ENCODE data around the gene POLR2E.

The POLR2E gene

GRCh38 chr19:1136621-1137317, 41.6 kb upstream of the POLR2E start:
- Histone ChIP-seq H3K4me2 (peak overlapping the region; percentile 78 to 94 (median 85)), H3K36me3 (peaks cover 7 to 62% (median 33%) of the 10 kb centered on the region in 11 experiments; a peak in 19 of 22 replicates), H3K27me3 (no peaks in the 10 kb centered on the region), H3K9ac (peak overlapping the region; percentile 23 to 68 (median 48); a peak in 15 of 22 replicates), H3K4me3 (peak overlapping the region in 4 of 10 experiments; percentile 15 to 37 (median 24); a peak in 5 of 20 replicates), H4K20me1 (peaks cover 37 to 82% (median 63%) of the 10 kb centered on the region in 11 experiments; a peak in 21 of 22 replicates), H3K4me1 (peaks cover 43 to 66% (median 48%) of the 10 kb centered on the region in 10 experiments), H3K9me3 (replicated peaks in 1 of 11) (peaks cover 0 to 16% (median 0%) of the 10 kb centered on the region in 11 experiments; a peak in 4 of 22 replicates), H3K27ac (peak overlapping the region in 9 of 11 experiments; percentile 14 to 64 (median 34); a peak in 11 of 22 replicates)
- TF ChIP-seq Cebpa-rat (IDR thresholded peaks at IDR 0.05) = no peak

- Histone ChIP-seq H3K4me2 (peak overlapping the region; percentile 78 to 94 (median 85)), H3K9me3 (replicated peaks in 1 of 11) (peaks cover 0 to 14% (median 0%) of the 10 kb centered on the region in 11 experiments; a peak in 4 of 22 replicates), H3K9ac (peak overlapping the region; percentile 23 to 68 (median 48); a peak in 17 of 22 replicates), H3K4me1 (peaks cover 49 to 63% (median 53%) of the 10 kb centered on the region in 10 experiments), H3K36me3 (peaks cover 5 to 57% (median 28%) of the 10 kb centered on the region in 11 experiments; a peak in 18 of 22 replicates), H4K20me1 (peaks cover 34 to 82% (median 65%) of the 10 kb centered on the region in 11 experiments; a peak in 21 of 22 replicates), H3K4me3 (peak overlapping the region in 4 of 10 experiments; percentile 15 to 37 (median 24); a peak in 5 of 20 replicates), H3K27me3 (no peaks in the 10 kb centered on the region), H3K27ac (peak overlapping the region in 9 of 11 experiments; percentile 26 to 64 (median 34); a peak in 13 of 22 replicates)
- no peak for TF ChIP-seq Cebpa-rat (IDR thresholded peaks at IDR 0.05)
Observed at GRCh38 chr19:1136201-1136600, 41.0 kb upstream of the POLR2E start.

DNA sequence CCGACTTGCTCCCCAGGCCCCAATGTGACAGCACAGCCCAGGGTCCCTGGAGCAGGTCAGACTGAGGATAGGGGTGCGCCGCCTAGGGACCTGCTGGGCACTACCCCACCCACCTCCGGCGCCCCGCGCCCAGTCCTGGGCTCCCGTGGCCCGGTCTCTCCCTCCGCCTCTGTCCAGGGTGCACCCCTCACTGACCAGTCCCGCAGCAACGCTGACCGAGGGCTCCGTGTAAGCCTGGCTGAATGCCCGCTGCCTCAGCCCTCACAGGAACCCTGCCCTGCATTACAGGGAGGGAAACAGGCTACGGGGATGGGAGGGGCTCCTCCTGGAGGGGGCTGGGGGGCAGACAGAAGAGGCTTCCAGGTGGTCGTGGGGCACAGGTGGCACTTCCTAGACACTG, 40.3 kb upstream of the POLR2E start:
- peaks cover 0 to 8% (median 0%) of the 10 kb centered on the region in 11 experiments; a peak in 4 of 22 replicates for H3K9me3 ChIP-seq (replicated peaks in 1 of 11)
- peaks cover 5 to 50% (median 23%) of the 10 kb centered on the region in 11 experiments; a peak in 18 of 22 replicates for H3K36me3 ChIP-seq
- peaks cover 34 to 84% (median 69%) of the 10 kb centered on the region in 11 experiments; a peak in 21 of 22 replicates for H4K20me1 ChIP-seq
- peak overlapping the region in 10 of 11 experiments; percentile 78 to 94 (median 85); a peak in 19 of 22 replicates for H3K4me2 ChIP-seq
- peaks cover 51 to 61% (median 57%) of the 10 kb centered on the region in 10 experiments for H3K4me1 ChIP-seq
- TF ChIP-seq Cebpa-rat (IDR thresholded peaks at IDR 0.05) = no peak
- no peak overlapping the region; a peak in 2 of 20 replicates for H3K4me3 ChIP-seq
- H3K27ac ChIP-seq = peak overlapping the region in 2 of 11 experiments; percentile 37 to 58; a peak in 3 of 22 replicates
- H3K9ac ChIP-seq = peak overlapping the region in 8 of 11 experiments; percentile 17 to 68 (median 50); a peak in 9 of 22 replicates
- no peaks in the 10 kb centered on the region for H3K27me3 ChIP-seq

DNA sequence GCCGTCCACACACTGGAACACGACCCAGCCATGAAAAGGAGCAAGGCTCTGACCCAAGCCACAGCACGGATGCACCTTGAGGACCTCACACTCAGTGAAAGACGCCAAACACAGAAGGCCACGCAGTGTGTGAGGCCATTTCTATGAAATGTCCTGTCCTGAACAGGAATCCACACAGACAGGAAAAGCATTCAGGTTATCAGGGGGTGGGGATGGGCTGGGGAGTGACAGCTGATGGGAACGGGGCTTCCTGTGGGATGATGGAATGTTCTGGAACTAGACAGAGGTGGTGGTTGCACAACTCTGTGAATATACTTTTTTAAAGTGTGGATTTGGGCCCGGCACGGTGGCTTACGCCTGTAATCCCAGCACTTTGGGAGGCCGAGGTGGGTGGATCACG, 39.3 kb upstream of the POLR2E start:
- H3K9ac ChIP-seq = no peak overlapping the region
- H3K36me3 ChIP-seq = peaks cover 5 to 52% (median 15%) of the 10 kb centered on the region in 11 experiments; a peak in 19 of 22 replicates
- peak overlapping the region in 3 of 11 experiments; percentile 88 to 90 (median 89); a peak in 3 of 22 replicates for H3K27ac ChIP-seq
- H3K9me3 ChIP-seq (replicated peaks in 1 of 11) = peaks cover 0 to 8% (median 0%) of the 10 kb centered on the region in 11 experiments; a peak in 3 of 22 replicates
- no peaks in the 10 kb centered on the region for H3K27me3 ChIP-seq
- peak overlapping the region in 10 of 11 experiments; percentile 91 to 100 (median 99); a peak in 16 of 22 replicates for H3K4me2 ChIP-seq
- no peak for TF ChIP-seq Cebpa-rat (IDR thresholded peaks at IDR 0.05)
- H3K4me1 ChIP-seq = peaks cover 61 to 71% (median 67%) of the 10 kb centered on the region in 10 experiments
- H4K20me1 ChIP-seq = peaks cover 42 to 88% (median 78%) of the 10 kb centered on the region in 11 experiments
- H3K4me3 ChIP-seq = no peak overlapping the region

- Histone ChIP-seq H3K36me3 (peaks cover 3 to 52% (median 15%) of the 10 kb centered on the region in 11 experiments; a peak in 18 of 22 replicates), H4K20me1 (peaks cover 42 to 88% (median 78%) of the 10 kb centered on the region in 11 experiments), H3K9ac (peak overlapping the region; percentile 73 to 96 (median 84); a peak in 19 of 22 replicates), H3K4me1 (peaks cover 67 to 76% (median 72%) of the 10 kb centered on the region in 10 experiments), H3K27me3 (no peaks in the 10 kb centered on the region), H3K4me2 (peak overlapping the region; percentile 91 to 100 (median 99)), H3K4me3 (peak overlapping the region in 5 of 10 experiments; percentile 66 to 93 (median 78); a peak in 7 of 20 replicates), H3K9me3 (replicated peaks in 1 of 11) (peaks cover 0 to 8% (median 0%) of the 10 kb centered on the region in 11 experiments; a peak in 3 of 22 replicates), H3K27ac (peak overlapping the region; percentile 75 to 90 (median 83); a peak in 21 of 22 replicates)
- no peak for TF ChIP-seq Cebpa-rat (IDR thresholded peaks at IDR 0.05)
Observed at GRCh38 chr19:1133471-1133929, 38.3 kb upstream of the POLR2E start.

DNA sequence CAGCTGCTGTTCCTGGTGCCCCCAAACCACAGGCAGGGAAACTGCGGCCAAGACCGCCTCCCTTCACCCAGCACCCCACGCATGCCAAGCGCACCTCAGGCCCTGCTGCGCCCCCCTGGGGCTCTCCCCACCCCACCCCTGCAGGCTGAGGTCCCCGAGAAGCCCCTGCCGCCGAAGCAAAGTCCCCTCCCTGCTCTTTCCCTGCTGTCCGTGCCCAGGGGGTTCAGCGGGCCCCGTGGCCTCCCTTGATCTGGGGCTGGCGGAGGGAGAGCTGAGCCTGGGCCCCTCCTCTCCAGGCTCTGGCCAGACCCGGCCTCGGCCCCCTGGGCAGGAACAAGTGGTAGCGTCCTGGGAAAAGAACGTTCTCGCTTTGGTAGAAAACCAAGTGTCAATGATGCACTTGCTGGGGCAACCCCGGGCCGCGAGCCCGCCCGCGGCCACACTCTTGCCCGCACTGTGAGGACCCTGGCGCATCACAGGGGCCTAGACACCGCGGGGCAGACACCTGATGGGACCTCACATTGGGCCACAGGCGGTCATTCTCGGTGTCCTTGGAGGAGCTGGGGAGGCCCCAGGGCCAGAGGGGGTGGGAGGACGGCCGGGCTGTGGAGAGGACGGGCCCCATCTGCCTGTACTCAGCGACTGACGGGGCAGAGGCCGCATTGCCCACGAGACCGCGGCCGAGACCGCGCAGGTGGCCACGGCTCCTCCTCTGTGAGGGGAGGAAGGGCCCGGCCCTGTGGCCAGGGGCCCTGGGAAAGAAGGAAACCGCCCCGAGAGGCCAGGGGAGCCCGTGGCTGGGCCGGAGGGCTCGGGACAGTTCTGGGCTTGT, 37.6 kb upstream of the POLR2E start:
- peak overlapping the region; percentile 75 to 90 (median 83) for H3K27ac ChIP-seq
- H3K9ac ChIP-seq = peak overlapping the region; percentile 73 to 96 (median 84)
- peak overlapping the region; percentile 61 to 95 (median 70) for H3K4me3 ChIP-seq
- peak overlapping the region; percentile 91 to 100 (median 99) for H3K4me2 ChIP-seq
- peaks cover 0 to 8% (median 0%) of the 10 kb centered on the region in 11 experiments; a peak in 3 of 22 replicates for H3K9me3 ChIP-seq (replicated peaks in 1 of 11)
- peaks cover 67 to 83% (median 74%) of the 10 kb centered on the region in 10 experiments for H3K4me1 ChIP-seq
- peaks cover 45 to 91% (median 80%) of the 10 kb centered on the region in 11 experiments for H4K20me1 ChIP-seq
- peaks cover 7 to 57% (median 19%) of the 10 kb centered on the region in 11 experiments; a peak in 21 of 22 replicates for H3K36me3 ChIP-seq
- H3K27me3 ChIP-seq = no peaks in the 10 kb centered on the region
- no peak for TF ChIP-seq Cebpa-rat (IDR thresholded peaks at IDR 0.05)

- no peak for TF ChIP-seq Cebpa-rat (IDR thresholded peaks at IDR 0.05)
- Histone ChIP-seq H3K36me3 (peaks cover 16 to 65% (median 28%) of the 10 kb centered on the region in 11 experiments), H3K27ac (peak overlapping the region; percentile 75 to 90 (median 83)), H3K9ac (peak overlapping the region; percentile 73 to 96 (median 84)), H4K20me1 (peaks cover 53 to 99% (median 88%) of the 10 kb centered on the region in 11 experiments), H3K4me2 (peak overlapping the region; percentile 91 to 100 (median 99)), H3K27me3 (no peaks in the 10 kb centered on the region), H3K4me1 (peaks cover 70 to 90% (median 78%) of the 10 kb centered on the region in 10 experiments), H3K9me3 (replicated peaks in 1 of 11) (peaks cover 0 to 8% (median 0%) of the 10 kb centered on the region in 11 experiments; a peak in 3 of 22 replicates), H3K4me3 (peak overlapping the region; percentile 61 to 95 (median 70))
Observed at GRCh38 chr19:1131718-1132551, 36.8 kb upstream of the POLR2E start.

Data from BLaER1 treated with 17β-estradiol and CSF1 and Interleukin-3, amounts not matched to agents 10 nM and 100 nM (cell line).